H1 (cell line): ENCODE measurements around the gene TENT4B. TPM values are rescaled to one million over a fixed set of nuclear protein-coding genes. Genes with fewer than 3 reads are reported as not detected.

Experiments
- CTCF ChIA-PET: fragments of 300-600 bp; sonication (Branson Sonifier 250); formaldehyde crosslinking; loops from one replicate; lab custom pipeline; 2021; ENCODE audit not compliant: partially characterized antibody; lab: Charles Lee
- POLR2A ChIA-PET: fragments of 300-600 bp; sonication (Branson Sonifier 250); formaldehyde crosslinking; loops from one replicate; lab custom pipeline; 2021; ENCODE audit warnings: inconsistent platforms; ENCODE audit not compliant: partially characterized antibody; lab: Charles Lee
- DNase-seq, 2 experiments: peaks; one replicate each; pipeline versions ENCODE4 v3.0.0 to v3.0.0-alpha.2; 2010 to 2022; ENCODE audit warnings: low spot score in 2 of 2, low read depth in 1 of 2, mixed read lengths in 1 of 2
- FAIRE-seq: peaks from 2 replicates; lab custom pipeline; 2011; peaks lifted over from hg19 to GRCh38; lab: Jason Lieb, UNC
- H2AFZ ChIP-seq: 2 replicates; pipeline ENCODE4 v1.8.1; 2012; ENCODE audit warnings: low read length, inconsistent platforms
- H2AK5ac ChIP-seq: 2 replicates; pipeline ENCODE4 v1.6.1; 2013; ENCODE audit warnings: low read depth, low read length
- H2BK120ac ChIP-seq: replicated peaks from 2 replicates; pipeline ENCODE3; 2013; ENCODE audit warnings: low read depth, low read length, inconsistent platforms
- H2BK12ac ChIP-seq: 2 replicates; pipeline ENCODE4 v1.6.1; 2013; ENCODE audit warnings: low read depth, low read length
- H2BK15ac ChIP-seq: 2 replicates; pipeline ENCODE4 v1.6.1; 2013; ENCODE audit warnings: low read length
- H2BK20ac ChIP-seq: 2 replicates; pipeline ENCODE4 v1.6.1; 2013; ENCODE audit warnings: low read length
- H2BK5ac ChIP-seq: 2 replicates; pipeline ENCODE4 v1.6.1; 2013; ENCODE audit warnings: low read depth, low read length
- H3K14ac ChIP-seq: 2 replicates; pipeline ENCODE4 v1.6.1; 2013; ENCODE audit warnings: inconsistent platforms; ENCODE audit not compliant: insufficient read length
- H3K18ac ChIP-seq: 2 replicates; pipeline ENCODE4 v1.6.1; 2013; ENCODE audit warnings: low read length; ENCODE audit errors: extremely low read depth
- H3K23ac ChIP-seq: 2 replicates; pipeline ENCODE4 v1.6.1; 2013; ENCODE audit warnings: inconsistent platforms; ENCODE audit not compliant: insufficient read length
- H3K23me2 ChIP-seq: 2 replicates; pipeline ENCODE4 v1.6.1; 2013; ENCODE audit warnings: low read depth, low read length
- H3K27ac ChIP-seq: 2 replicates; pipeline ENCODE4 v1.6.1; 2011; ENCODE audit warnings: low read depth, low read length, inconsistent platforms
- H3K27me3 ChIP-seq, 4 experiments: replicated peaks in 1 of 4; 1 replicate in 1 of 4; 2 replicates in 3 of 4; pipeline versions ENCODE4 v1.6.1 to v1.8.1; 2011 to 2013; ENCODE audit warnings: low read length in 3 of 4, mild to moderate bottlenecking in 3 of 4, inconsistent platforms in 2 of 4, mixed read lengths in 2 of 4, moderate library complexity in 1 of 4; ENCODE audit not compliant: control insufficient read depth in 3 of 4, insufficient read depth in 3 of 4; ENCODE audit errors: extremely low read depth in 1 of 4
- H3K36me3 ChIP-seq, 4 experiments: 2 replicates each; pipeline versions ENCODE4 v1.6.1 to v1.8.1; 2011 to 2013; ENCODE audit warnings: mild to moderate bottlenecking in 4 of 4, low read length in 3 of 4, moderate library complexity in 2 of 4, control low read depth in 1 of 4, inconsistent platforms in 1 of 4; ENCODE audit not compliant: insufficient read depth in 4 of 4, control insufficient read depth in 2 of 4
- H3K4ac ChIP-seq: replicated peaks from 2 replicates; pipeline ENCODE3; 2013; ENCODE audit warnings: low read length, low read depth, mixed read lengths, inconsistent platforms; ENCODE audit not compliant: insufficient read length
- H3K4me1 ChIP-seq, 4 experiments: replicated peaks in 1 of 4; 1 replicate in 1 of 4; 2 replicates in 3 of 4; pipeline versions ENCODE4 v1.6.1 to v1.8.1; 2011 to 2013; ENCODE audit warnings: low read length in 3 of 4, inconsistent platforms in 2 of 4, mixed read lengths in 1 of 4; ENCODE audit not compliant: insufficient read depth in 4 of 4, control insufficient read depth in 3 of 4
- H3K4me2 ChIP-seq, 2 experiments: 2 replicates each; pipeline versions ENCODE4 v1.6.1 to v1.8.1; 2011 to 2013; ENCODE audit warnings: low read depth in 2 of 2, low read length in 2 of 2, control low read depth in 1 of 2, inconsistent platforms in 1 of 2, mild to moderate bottlenecking in 1 of 2; ENCODE audit not compliant: insufficient read depth in 1 of 2
- H3K4me3 ChIP-seq, 4 experiments: fragments of 200-600, 300-600 bp in 1 of 4; sonication (generic), shearing (Covaris generic), sonication (Bioruptor Twin) in 1 of 4; 2 replicates each; pipeline versions ENCODE4 v1.5.1 to v1.8.1; 2011 to 2016; ENCODE audit warnings: low read length in 4 of 4, low read depth in 3 of 4, control low read depth in 2 of 4, inconsistent platforms in 2 of 4, mild to moderate bottlenecking in 2 of 4, mixed read lengths in 1 of 4, moderate library complexity in 1 of 4; ENCODE audit not compliant: insufficient read depth in 2 of 4; ENCODE audit errors: extremely low read depth in 1 of 4
- H3K56ac ChIP-seq: replicated peaks from 2 replicates; pipeline ENCODE3; 2013; ENCODE audit warnings: low read depth, mild to moderate bottlenecking, mixed read lengths, low read length, inconsistent platforms; ENCODE audit not compliant: insufficient read length
- H3K79me1 ChIP-seq: 2 replicates; pipeline ENCODE4 v1.6.1; 2013; ENCODE audit warnings: low read depth, low read length, control low read depth
- H3K79me2 ChIP-seq, 2 experiments: 2 replicates each; pipeline versions ENCODE4 v1.6.1 to v1.8.1; 2012 to 2013; ENCODE audit warnings: low read length in 2 of 2, mild to moderate bottlenecking in 2 of 2, inconsistent platforms in 1 of 2; ENCODE audit not compliant: insufficient read depth in 2 of 2, control insufficient read depth in 1 of 2
- H3K9ac ChIP-seq, 4 experiments: replicated peaks in 1 of 4; 1 replicate in 1 of 4; 2 replicates in 3 of 4; pipeline versions ENCODE4 v1.6.1 to v1.8.1; 2011 to 2013; ENCODE audit warnings: low read depth in 3 of 4, low read length in 3 of 4, control low read depth in 2 of 4, mild to moderate bottlenecking in 2 of 4, moderate library complexity in 2 of 4, inconsistent platforms in 1 of 4; ENCODE audit errors: extremely low read depth in 1 of 4
- H3K9me3 ChIP-seq, 2 experiments: 2 replicates each; pipeline versions ENCODE4 v1.6.1 to v1.8.1; 2012 to 2013; ENCODE audit warnings: mild to moderate bottlenecking in 2 of 2, moderate library complexity in 2 of 2, control low read depth in 1 of 2, inconsistent platforms in 1 of 2, low read depth in 1 of 2, low read length in 1 of 2, mixed read lengths in 1 of 2; ENCODE audit not compliant: insufficient read depth in 2 of 2
- H4K20me1 ChIP-seq, 2 experiments: replicated peaks in 1 of 2; 2 replicates each; pipeline versions ENCODE3 to v1.8.1; 2011 to 2013; ENCODE audit warnings: inconsistent platforms in 2 of 2, low read length in 2 of 2, mild to moderate bottlenecking in 1 of 2; ENCODE audit not compliant: insufficient read depth in 2 of 2, control insufficient read depth in 1 of 2
- H4K5ac ChIP-seq: 2 replicates; pipeline ENCODE4 v1.6.1; 2013; ENCODE audit warnings: low read length, low read depth, mixed read lengths, inconsistent platforms; ENCODE audit not compliant: insufficient read length
- H4K8ac ChIP-seq: 2 replicates; pipeline ENCODE4 v1.8.0; 2013; ENCODE audit warnings: mild to moderate bottlenecking, moderate library complexity, low read length, inconsistent platforms; ENCODE audit not compliant: insufficient read depth; ENCODE audit errors: extremely low read depth
- H4K91ac ChIP-seq: replicated peaks from 2 replicates; pipeline ENCODE3; 2013; ENCODE audit warnings: low read length, mixed read lengths, inconsistent platforms; ENCODE audit not compliant: insufficient read length
- BRCA1 ChIP-seq: IDR thresholded peaks from 2 replicates; pipeline ENCODE4 v1.6.1; 2012; ENCODE audit warnings: low read depth, low read length, improper control_type of control experiment
- CTCF ChIP-seq, 3 experiments: IDR thresholded peaks; 1 replicate in 2 of 3; 2 replicates in 1 of 3; pipeline versions ENCODE4 v1.5.1 to v1.6.1; 2011; ENCODE audit warnings: low read length in 3 of 3, mild to moderate bottlenecking in 3 of 3, inconsistent platforms in 2 of 3, low read depth in 1 of 3, moderate library complexity in 1 of 3; ENCODE audit not compliant: insufficient read depth in 1 of 3; ENCODE audit errors: control extremely low read depth in 1 of 3
- RAD21 ChIP-seq, 2 experiments: IDR thresholded peaks in 1 of 2; conservative IDR thresholded peaks in 1 of 2; 2 replicates each; pipeline ENCODE4 v1.6.1; 2011; ENCODE audit warnings: low read depth in 2 of 2, low read length in 2 of 2, improper control_type of control experiment in 1 of 2, inconsistent platforms in 1 of 2, mild to moderate bottlenecking in 1 of 2, moderate library complexity in 1 of 2
- WGBS, 2 experiments: shearing (Covaris generic) in 1 of 2; methylation state at CpG; one replicate each; pipeline versions ENCODE4 v1.1.6 to v1.1.7; 2013 to 2015; ENCODE audit warnings: low lambda C conversion rate in 2 of 2, mixed read lengths in 2 of 2, inconsistent platforms in 1 of 2, low coverage in 1 of 2, missing lambda C conversion rate in 1 of 2; ENCODE audit not compliant: insufficient replicate concordance in 2 of 2, insufficient coverage in 1 of 2, insufficient read length in 1 of 2; ENCODE audit errors: extremely low coverage in 1 of 2, missing lambda C conversion rate in 1 of 2; 5-methylcytosine and 5-hydroxymethylcytosine counted together
- polyA plus RNA-seq, 7 experiments: library from polyadenylated mRNA; depleted of rRNA in 3 of 7; stranded (reverse) in 5 of 7; unstranded in 2 of 7; fragments of >200 nt in 5 of 7; fragments of 200-250 nt in 2 of 7; gene quantifications; 1 replicate in 5 of 7; 2 replicates in 1 of 7; 4 replicates in 1 of 7; pipeline versions ENCODE4 v1.2.1 to v1.2.3, GENCODE V29; 2011 to 2013; ENCODE audit warnings: missing spikeins in 2 of 7, mixed read lengths in 2 of 7
- total RNA-seq: library from RNA; stranded (reverse); fragmentation: NEBNext Ultra II Directional; extraction: Animal tissue kit (Norgen Biotek cat#: 25700); gene quantifications from 2 replicates; pipeline ENCODE4 v1.2.1, GENCODE V29; 2021

The TENT4B gene
- total and polyA plus RNA-seq, 2 of the 8 experiments (the other 6 are each of a cell fraction or from before 2014, with no cell fraction given) = 4.2 to 15.7 TPM

DNA sequence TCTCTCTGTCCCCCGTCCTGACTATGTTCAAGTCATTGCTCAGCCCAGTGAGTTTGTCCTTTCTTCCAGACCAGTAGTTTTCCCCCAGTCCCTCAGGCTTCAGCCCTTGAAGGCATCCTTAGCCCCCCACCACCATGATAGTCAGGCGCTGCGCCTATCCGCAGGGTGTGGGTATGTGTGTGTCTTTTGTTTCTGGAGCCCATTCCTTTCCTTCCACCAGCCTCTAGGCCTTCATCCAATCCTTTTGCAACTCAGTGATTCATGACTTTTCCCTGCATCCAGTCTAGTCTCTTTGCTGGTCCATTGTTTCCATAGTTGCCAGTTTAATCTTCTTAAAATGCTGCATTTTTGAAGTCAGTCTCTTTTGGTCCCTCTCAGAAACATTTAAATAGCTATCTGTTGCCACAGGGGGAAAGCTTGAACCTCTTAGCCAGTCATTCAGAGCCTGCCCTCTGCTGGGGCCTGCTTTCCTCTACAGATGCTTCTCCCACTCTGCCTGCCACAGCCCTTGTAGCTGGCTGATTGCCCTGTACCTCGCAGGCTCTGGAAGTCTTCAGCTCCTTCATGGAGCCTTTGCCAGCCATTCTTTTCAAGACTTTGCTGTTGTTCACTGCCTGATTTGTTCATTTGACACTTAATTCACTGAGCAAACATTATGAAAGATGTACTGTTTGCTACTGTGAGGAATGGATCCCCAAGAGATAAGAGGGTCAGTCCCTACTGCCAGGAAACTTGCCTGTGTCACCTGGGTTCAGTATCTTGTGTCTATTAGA is 57.3 kb downstream of the TENT4B start:
- H2BK15ac ChIP-seq = no peak overlapping the region
- H3K23ac ChIP-seq = no peak overlapping the region
- H3K27ac ChIP-seq = no peak overlapping the region
- H4K5ac ChIP-seq = no peak overlapping the region
- WGBS, 2 experiments = 66% methylated on average over 5 of the region's 5 CpGs; no CpG with 5 or more reads in 1 of the 2 experiments
- H2AFZ ChIP-seq = no peak overlapping the region
- H3K9ac ChIP-seq = no peak overlapping the region
- 0 out of 4 replicates have a peak, but pooled peaks cover 0 to 5% of the 10 kb centered on the region in 2 experiments for H3K79me2 ChIP-seq
- no peaks in the 10 kb centered on the region for H4K20me1 ChIP-seq
- no peak overlapping the region for H2BK20ac ChIP-seq
- peak; percentile 67 to 95 (median 87) for TF ChIP-seq CTCF (IDR thresholded peaks at IDR 0.05; ENCODE audit: control extremely low read depth in 1 of 3, insufficient read depth in 1 of 3, low read depth in 1 of 3, low read length in 3 of 3)
- peak; percentile 77 to 78 for TF ChIP-seq RAD21 (IDR thresholded peaks at IDR 0.05 in 1 of 2, conservative IDR thresholded peaks at IDR 0.05 in 1 of 2; ENCODE audit: low read depth in 2 of 2, low read length in 2 of 2)
- TF ChIP-seq BRCA1 = no peak
- peaks cover 4% of the 10 kb centered on the region; the same call in 1 of the 2 replicates for H3K79me1 ChIP-seq
- H4K8ac ChIP-seq = no peak overlapping the region
- peaks cover 0 to 5% (median under 1%) of the 10 kb centered on the region in 4 experiments; a peak in 5 of 8 replicates for H3K36me3 ChIP-seq
- no peak overlapping the region for H3K4ac ChIP-seq
- peaks cover 0 to 6% (median 3%) of the 10 kb centered on the region in 4 experiments; a peak in 3 of 7 replicates for H3K4me1 ChIP-seq
- no peak overlapping the region for H3K56ac ChIP-seq
- H3K4me2 ChIP-seq = 0 out of 4 replicates have a peak overlapping the region, but pooled peaks of 1 of the 2 experiments have one; percentile 1
- FAIRE-seq = no peak
- no peak overlapping the region; the same call in 1 of the 2 replicates for H2AK5ac ChIP-seq
- H3K14ac ChIP-seq = no peak overlapping the region
- H3K4me3 ChIP-seq = no peak overlapping the region
- no peak overlapping the region for H4K91ac ChIP-seq
- POLR2A ChIA-PET = interaction anchor here (1.0 kb wide), 1 partner anchor 58 kb away, joined by 3 read pairs; no protein-coding TSS in a partner anchor
- H3K27me3 ChIP-seq = no peaks in the 10 kb centered on the region
- DNase-seq = peak; percentile 38 to 59
- no peak overlapping the region for H2BK12ac ChIP-seq
- no peak overlapping the region for H3K18ac ChIP-seq
- no peak overlapping the region for H2BK5ac ChIP-seq
- H2BK120ac ChIP-seq = no peak overlapping the region
- H3K9me3 ChIP-seq = no peaks in the 10 kb centered on the region
- CTCF ChIA-PET = interaction anchor here (0.7 to 5.6 kb wide), 47 partner anchors 8 to 438 kb away, joined by 3 to 65 read pairs (median 3); partner anchors contain the start of genes CNEP1R1 and HEATR3
- H3K23me2 ChIP-seq = no peaks in the 10 kb centered on the region
